Smooth muscle cell (in vitro differentiated cells): Measurements from ENCODE around the gene FAM76B. TPM values are rescaled to one million over a fixed set of nuclear protein-coding genes. Genes with fewer than 3 reads are reported as not detected.
A peak's percentile ranks its signal among the peaks of the same experiment; 100 is the strongest.

Source experiments
- DNase-seq: peaks from one replicate; lab custom pipeline; 2025; ENCODE audit not compliant: unreplicated experiment; lab: John Stamatoyannopoulos, UW
- H2AFZ ChIP-seq: fragments of 200-600 bp; sonication (generic); 2 replicates; pipeline ENCODE4 v1.6.0; 2016; ENCODE audit warnings: antibody characterized with exemption, low read depth, mild to moderate bottlenecking
- H3F3A ChIP-seq: fragments of 200-600 bp; sonication (generic); 2 replicates; pipeline ENCODE4 v1.6.0; 2017; ENCODE audit warnings: antibody characterized with exemption, low read depth
- H3K27ac ChIP-seq: fragments of 200-600 bp; sonication (generic); 2 replicates; pipeline ENCODE4 v1.5.1; 2016; ENCODE audit warnings: low read depth, mild to moderate bottlenecking
- H3K27me3 ChIP-seq: fragments of 200-600 bp; sonication (generic); 2 replicates; pipeline ENCODE4 v1.6.1; 2016; ENCODE audit warnings: low read depth, mild to moderate bottlenecking
- H3K36me3 ChIP-seq: fragments of 200-600 bp; sonication (generic); 2 replicates; pipeline ENCODE4 v1.5.1; 2016; ENCODE audit warnings: low read depth
- H3K4me1 ChIP-seq: fragments of 200-600 bp; sonication (generic); 2 replicates; pipeline ENCODE4 v1.5.1; 2016; ENCODE audit warnings: low read depth
- H3K4me2 ChIP-seq: fragments of 200-600 bp; sonication (generic); 2 replicates; pipeline ENCODE4 v1.6.0; 2016; ENCODE audit warnings: mild to moderate bottlenecking
- H3K4me3 ChIP-seq: fragments of 200-600 bp; sonication (generic); 2 replicates; pipeline ENCODE4 v1.5.1; 2016; ENCODE audit warnings: mild to moderate bottlenecking
- H3K79me2 ChIP-seq: fragments of 200-600 bp; sonication (generic); 2 replicates; pipeline ENCODE4 v1.6.0; 2016; ENCODE audit warnings: low read depth, mild to moderate bottlenecking
- H3K9ac ChIP-seq: fragments of 200-600 bp; sonication (generic); 2 replicates; pipeline ENCODE4 v1.6.0; 2016; ENCODE audit warnings: low read depth
- H3K9me3 ChIP-seq: fragments of 200-600 bp; sonication (generic); replicated peaks from 2 replicates; pipeline ENCODE4 v1.5.1; 2016; ENCODE audit warnings: low read depth
- H4K20me1 ChIP-seq: fragments of 200-600 bp; sonication (generic); 2 replicates; pipeline ENCODE4 v1.6.0; 2016; ENCODE audit warnings: low read depth
- WGBS: methylation state at CpG from one replicate; pipeline ENCODE4 v1.1.7; 2016; ENCODE audit warnings: low lambda C conversion rate; 5-methylcytosine and 5-hydroxymethylcytosine counted together
- polyA plus RNA-seq: library from polyadenylated mRNA; unstranded; fragments of >200 nt; fragmentation: Nextera tagmentation; extraction: Ambion mirVana; gene quantifications from 2 replicates; pipeline ENCODE4 v1.2.1, GENCODE V29; 2016
- total RNA-seq: library from RNA; depleted of rRNA; stranded (reverse); fragments of >200 nt; gene quantifications from 2 replicates; pipeline ENCODE4 v1.2.3, GENCODE V29; 2014
- TF ChIP-seq, protein P1 (sequence below): fragments of 200-600 bp; sonication (generic); IDR thresholded peaks from 2 replicates; pipeline ENCODE4 v1.5.1; 2017; ENCODE audit warnings: borderline replicate concordance, mild to moderate bottlenecking, antibody characterized with exemption; ENCODE audit not compliant: insufficient read depth, poor library complexity, severe bottlenecking

FAM76B gene
- total and polyA plus RNA-seq, 2 experiments from 2014 or later = 14.0 to 31.3 TPM

DNA sequence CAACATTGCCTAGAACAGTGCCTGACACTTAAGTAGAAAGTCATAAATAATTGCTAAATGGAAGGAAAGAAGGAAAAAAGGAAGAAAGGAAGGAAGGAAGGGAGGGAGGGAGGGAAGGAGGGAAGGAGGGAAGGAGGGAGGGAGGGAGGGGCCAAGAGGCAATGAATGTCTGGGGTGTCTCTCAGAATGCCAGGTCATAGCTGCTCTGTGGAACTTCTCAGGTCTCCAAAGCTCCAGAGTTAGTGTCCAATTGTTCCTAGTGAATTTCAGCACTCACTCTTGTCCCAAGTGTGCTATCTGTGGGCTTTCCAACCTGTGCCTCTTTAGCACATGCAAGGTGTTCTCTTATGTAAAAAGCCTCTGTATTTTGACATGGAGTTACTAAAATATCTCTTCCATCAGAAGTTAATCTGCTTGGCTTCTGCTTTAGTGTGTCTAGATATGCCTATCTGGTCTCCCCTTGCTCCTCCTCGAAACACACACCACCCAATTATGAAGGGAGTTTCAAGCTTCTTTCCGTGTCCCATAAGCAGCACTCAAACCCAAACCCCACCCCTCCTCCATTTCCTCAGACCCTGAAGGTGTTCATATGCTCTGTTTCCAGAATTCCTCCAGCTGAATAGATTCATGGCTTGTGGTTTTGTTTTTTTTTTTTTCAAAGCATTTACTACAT, 56.5 kb downstream of the FAM76B start:
- Histone ChIP-seq H3K9me3 (no peaks in the 10 kb centered on the region), H4K20me1 (no peaks in the 10 kb centered on the region), H3K27me3 (no peaks in the 10 kb centered on the region), H3K27ac (no peak overlapping the region), H3K4me1 (peaks cover 7% of the 10 kb centered on the region), H2AFZ (peak overlapping the region; percentile 95), H3K4me2 (peak overlapping the region; percentile 76), H3K9ac (no peak overlapping the region), H3K4me3 (no peak overlapping the region), H3K36me3 (no peaks in the 10 kb centered on the region), H3F3A (no peaks in the 10 kb centered on the region), H3K79me2 (no peaks in the 10 kb centered on the region)
- DNase-seq = no peak
- 73% methylated on average over 2 of the region's 2 CpGs for WGBS
- TF ChIP-seq, protein P1, sequence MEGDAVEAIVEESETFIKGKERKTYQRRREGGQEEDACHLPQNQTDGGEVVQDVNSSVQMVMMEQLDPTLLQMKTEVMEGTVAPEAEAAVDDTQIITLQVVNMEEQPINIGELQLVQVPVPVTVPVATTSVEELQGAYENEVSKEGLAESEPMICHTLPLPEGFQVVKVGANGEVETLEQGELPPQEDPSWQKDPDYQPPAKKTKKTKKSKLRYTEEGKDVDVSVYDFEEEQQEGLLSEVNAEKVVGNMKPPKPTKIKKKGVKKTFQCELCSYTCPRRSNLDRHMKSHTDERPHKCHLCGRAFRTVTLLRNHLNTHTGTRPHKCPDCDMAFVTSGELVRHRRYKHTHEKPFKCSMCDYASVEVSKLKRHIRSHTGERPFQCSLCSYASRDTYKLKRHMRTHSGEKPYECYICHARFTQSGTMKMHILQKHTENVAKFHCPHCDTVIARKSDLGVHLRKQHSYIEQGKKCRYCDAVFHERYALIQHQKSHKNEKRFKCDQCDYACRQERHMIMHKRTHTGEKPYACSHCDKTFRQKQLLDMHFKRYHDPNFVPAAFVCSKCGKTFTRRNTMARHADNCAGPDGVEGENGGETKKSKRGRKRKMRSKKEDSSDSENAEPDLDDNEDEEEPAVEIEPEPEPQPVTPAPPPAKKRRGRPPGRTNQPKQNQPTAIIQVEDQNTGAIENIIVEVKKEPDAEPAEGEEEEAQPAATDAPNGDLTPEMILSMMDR = no peak

DNA sequence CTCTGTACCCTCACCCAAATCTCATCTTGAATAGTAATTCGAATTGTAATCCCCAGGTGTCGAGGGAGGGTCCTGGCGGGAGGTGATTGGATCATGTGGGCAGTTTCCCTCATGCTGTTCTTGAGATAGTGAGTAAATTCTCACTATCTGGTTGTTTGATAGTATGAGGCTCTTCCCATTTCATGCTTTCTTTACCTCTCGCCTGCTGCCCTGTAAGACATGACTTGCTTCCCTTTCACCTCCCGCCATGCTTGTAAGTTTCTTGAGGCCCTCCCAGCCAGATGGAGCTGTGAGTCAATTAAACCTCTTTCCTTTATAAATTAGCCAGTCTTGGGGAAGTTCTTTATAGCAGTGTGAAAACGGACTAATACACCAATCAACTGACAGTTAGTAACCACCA, 60.1 kb downstream of the FAM76B start:
- Histone ChIP-seq H3K4me1 (peaks cover 7% of the 10 kb centered on the region), H3K27ac (no peak overlapping the region), H2AFZ (no peak overlapping the region), H3K36me3 (no peaks in the 10 kb centered on the region), H4K20me1 (no peaks in the 10 kb centered on the region), H3K4me3 (no peak overlapping the region), H3K79me2 (no peaks in the 10 kb centered on the region), H3K27me3 (no peaks in the 10 kb centered on the region), H3K9me3 (no peaks in the 10 kb centered on the region), H3K9ac (no peak overlapping the region), H3K4me2 (no peak overlapping the region), H3F3A (no peaks in the 10 kb centered on the region)
- no peak for DNase-seq
- TF ChIP-seq, protein P1 = no peak
- WGBS = 91% methylated on average over 6 of the region's 6 CpGs

DNA sequence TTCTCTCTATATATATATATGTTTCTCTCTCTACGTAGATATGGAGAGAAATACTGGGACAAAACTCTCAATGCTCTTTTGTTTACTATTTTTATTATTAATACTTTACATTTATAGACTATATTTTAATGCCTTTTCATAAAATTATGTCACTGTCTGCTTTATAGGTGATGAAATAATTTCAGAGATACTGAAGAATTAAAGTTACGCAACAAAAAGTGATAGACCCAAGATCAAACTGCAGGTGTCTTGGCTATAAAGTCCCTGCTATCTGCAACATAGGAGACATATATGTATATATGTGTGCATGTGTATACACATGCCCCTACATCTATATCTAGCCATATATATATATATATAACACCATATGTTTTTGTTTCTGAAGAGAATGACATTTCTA, 60.8 kb downstream of the FAM76B start:
- Histone ChIP-seq H3K27me3 (no peaks in the 10 kb centered on the region), H3K79me2 (no peaks in the 10 kb centered on the region), H3K4me2 (no peak overlapping the region), H3K4me1 (peaks cover 1% of the 10 kb centered on the region), H3K27ac (no peak overlapping the region), H4K20me1 (no peaks in the 10 kb centered on the region), H3K36me3 (no peaks in the 10 kb centered on the region), H3K4me3 (no peak overlapping the region), H3K9me3 (no peaks in the 10 kb centered on the region), H3K9ac (no peak overlapping the region), H2AFZ (no peak overlapping the region), H3F3A (no peaks in the 10 kb centered on the region)
- TF ChIP-seq, protein P1 = no peak
- no peak for DNase-seq
- WGBS = 97% methylated on average over 2 of the region's 2 CpGs

DNA sequence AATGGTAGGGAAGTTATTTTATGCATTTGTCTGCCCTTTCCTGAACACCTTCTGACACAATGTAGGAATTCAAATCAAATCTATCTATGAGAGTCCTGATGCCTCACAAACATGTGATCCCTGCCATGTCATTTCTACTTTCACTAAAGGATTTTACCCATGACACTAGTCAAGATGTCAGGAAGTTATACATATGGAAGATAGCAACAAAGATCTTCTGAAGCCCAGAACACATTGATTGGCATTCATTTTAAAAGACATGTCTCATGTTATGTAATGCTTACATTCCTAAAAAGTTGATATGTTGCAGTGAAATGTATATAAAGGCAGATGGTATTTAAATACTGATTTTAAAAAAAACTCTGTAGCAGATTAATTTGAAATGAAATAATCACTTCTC, 61.5 kb downstream of the FAM76B start:
- Histone ChIP-seq H2AFZ (peak overlapping the region; percentile 45), H3K4me2 (peak overlapping the region; percentile 53), H3K79me2 (no peaks in the 10 kb centered on the region), H3F3A (no peaks in the 10 kb centered on the region), H3K9me3 (no peaks in the 10 kb centered on the region), H3K4me1 (no peaks in the 10 kb centered on the region), H3K36me3 (no peaks in the 10 kb centered on the region), H3K9ac (no peak overlapping the region), H3K4me3 (no peak overlapping the region), H3K27ac (no peak overlapping the region), H4K20me1 (no peaks in the 10 kb centered on the region), H3K27me3 (no peaks in the 10 kb centered on the region)
- DNase-seq = no peak
- TF ChIP-seq, protein P1 = no peak
